A673 (cell line): ENCODE measurements around the gene MICAL3. TPM values are rescaled to one million over a fixed set of nuclear protein-coding genes. Genes with fewer than 3 reads are reported as not detected.

Source experiments
- BruUV-seq: library from RNA; stranded (reverse); fragments of 400-500 nt; replicated peaks from 2 replicates; lab custom pipeline; 2021; lab: Mats Ljungman, UMichigan
- CTCF ChIA-PET: fragments of 300-600 bp; sonication (Branson Sonifier 250); formaldehyde crosslinking; loops from one replicate; lab custom pipeline; 2022; ENCODE audit warnings: antibody characterized with exemption; lab: Charles Lee
- POLR2A ChIA-PET: fragments of 300-600 bp; sonication (Branson Sonifier 250); formaldehyde crosslinking; loops from one replicate; lab custom pipeline; 2022; ENCODE audit warnings: antibody characterized with exemption; ENCODE audit not compliant: low non-redundant PET; lab: Charles Lee
- DNase-seq: peaks from one replicate; pipeline ENCODE4 v3.0.0-alpha.2; 2015; ENCODE audit warnings: low spot score
- H3K27ac ChIP-seq: fragments of 200-600 bp; sonication (generic); 2 replicates; pipeline ENCODE4 v1.5.1; 2016; ENCODE audit warnings: mixed run types, low read depth, mild to moderate bottlenecking, mixed read lengths, antibody characterized with exemption, low read length; ENCODE audit not compliant: poor library complexity, severe bottlenecking
- H3K27me3 ChIP-seq: fragments of 200-600 bp; sonication (generic); replicated peaks from 2 replicates; pipeline ENCODE4 v1.6.1; 2017; ENCODE audit warnings: mixed run types, low read depth, mild to moderate bottlenecking, mixed read lengths, antibody characterized with exemption, low read length; ENCODE audit not compliant: insufficient read depth, poor library complexity
- H3K36me3 ChIP-seq: fragments of 200-600 bp; sonication (generic); 2 replicates; pipeline ENCODE4 v1.6.1; 2016; ENCODE audit warnings: mixed run types, mild to moderate bottlenecking, mixed read lengths, antibody characterized with exemption, low read length; ENCODE audit not compliant: insufficient read depth, poor library complexity, severe bottlenecking
- H3K4me1 ChIP-seq: fragments of 200-600 bp; sonication (generic); 2 replicates; pipeline ENCODE4 v1.6.1; 2017; ENCODE audit warnings: mixed run types, mild to moderate bottlenecking, mixed read lengths, antibody characterized with exemption, low read length; ENCODE audit not compliant: insufficient read depth, poor library complexity, severe bottlenecking
- H3K4me3 ChIP-seq: fragments of 200-600 bp; sonication (generic); 2 replicates; pipeline ENCODE4 v1.5.1; 2016; ENCODE audit warnings: low read depth, mixed run types, mild to moderate bottlenecking, mixed read lengths, low read length; ENCODE audit not compliant: poor library complexity, severe bottlenecking
- H3K9me3 ChIP-seq: fragments of 200-600 bp; sonication (generic); 2 replicates; pipeline ENCODE4 v1.6.1; 2016; ENCODE audit warnings: mixed run types, low read depth, mild to moderate bottlenecking, mixed read lengths, antibody characterized with exemption, low read length; ENCODE audit not compliant: poor library complexity, severe bottlenecking
- CTCF ChIP-seq: fragments of 300-800, 200-600 bp; sonication (generic); conservative IDR thresholded peaks from 2 replicates; pipeline ENCODE4 v1.5.1; 2017; ENCODE audit warnings: low read depth, mild to moderate bottlenecking, antibody characterized with exemption, low read length, moderate library complexity, mixed read lengths
- EZH2 ChIP-seq: fragments of 200-600 bp; sonication (generic); IDR thresholded peaks from 2 replicates; pipeline ENCODE4 v1.6.1; 2017; ENCODE audit warnings: borderline replicate concordance, low read depth, mild to moderate bottlenecking, mixed read lengths, antibody characterized with exemption, low read length; ENCODE audit not compliant: poor library complexity, severe bottlenecking
- intact Hi-C: fragments of 100-400 bp; cut with micrococcal nuclease; formaldehyde crosslinking; loops from one replicate; pipeline ENCODE4 v1.10.0; 2022; ENCODE audit not compliant: unreplicated experiment
- total RNA-seq: library from RNA; stranded (reverse); gene quantifications from 2 replicates; pipeline ENCODE4 v1.2.3, GENCODE V29; 2021

Gene MICAL3
- total RNA-seq, 1 experiment from 2014 or later, result 63.6 TPM

- H3K9me3 ChIP-seq, result no peaks in the 10 kb centered on the region
- H3K4me1 ChIP-seq, result no peaks in the 10 kb centered on the region
- TF ChIP-seq CTCF, result no peak
- no peak for TF ChIP-seq EZH2
- H3K27ac ChIP-seq, result no peak overlapping the region
- POLR2A ChIA-PET, result no interaction called here
- CTCF ChIA-PET, result no interaction called here
- H3K36me3 ChIP-seq, result peaks cover 24% of the 10 kb centered on the region
- TSS peak; percentile 23 for BruUV-seq
- H3K27me3 ChIP-seq, result no peaks in the 10 kb centered on the region
- no peak overlapping the region for H3K4me3 ChIP-seq
- DNase-seq, result no peak
- intact Hi-C loops, result no loop called here
These were observed 134.1 kb downstream of the MICAL3 start for GRCh38 chr22:17890245-17890671.

- H3K9me3 ChIP-seq, result no peaks in the 10 kb centered on the region
- H3K27me3 ChIP-seq, result no peaks in the 10 kb centered on the region
- intact Hi-C loops, result no loop called here
- ChIA-PET POLR2A (no interaction called here), CTCF (interaction anchor here (0.6 to 1.2 kb wide), 2 partner anchors 187 to 188 kb away, joined by 3 to 7 read pairs; no protein-coding TSS in a partner anchor)
- no peak overlapping the region for H3K4me3 ChIP-seq
- BruUV-seq, result no TSS peak
- DNase-seq, result no peak
- H3K4me1 ChIP-seq, result no peaks in the 10 kb centered on the region
- TF ChIP-seq EZH2, result no peak
- TF ChIP-seq CTCF, result 0 out of 2 replicates have a peak, but pooled peaks have one; percentile 20
- peaks cover 20% of the 10 kb centered on the region for H3K36me3 ChIP-seq
- H3K27ac ChIP-seq, result no peak overlapping the region
These were observed 135.5 kb downstream of the MICAL3 start for GRCh38 chr22:17888855-17889254.

- intact Hi-C loops, result no loop called here
- TF ChIP-seq EZH2 (no peak), CTCF (no peak)
- ChIA-PET CTCF (interaction anchor here (1.2 kb wide), 1 partner anchor 188 kb away, joined by 7 read pairs; no protein-coding TSS in a partner anchor), POLR2A (no interaction called here)
- no peak for DNase-seq
- Histone ChIP-seq H3K4me3 (no peak overlapping the region), H3K36me3 (peaks cover 16% of the 10 kb centered on the region), H3K27me3 (no peaks in the 10 kb centered on the region), H3K27ac (no peak overlapping the region), H3K9me3 (no peaks in the 10 kb centered on the region), H3K4me1 (no peaks in the 10 kb centered on the region)
- no TSS peak for BruUV-seq
These were observed 135.9 kb downstream of the MICAL3 start for GRCh38 chr22:17888439-17888838.
